Mesenchymal stem cell (in vitro differentiated cells and primary cell): ENCODE results near the gene KANK2.
A peak's percentile ranks its signal among the peaks of the same experiment; 100 is the strongest.

Experiments
- DNase-seq: peaks from one replicate; pipeline ENCODE4 v3.0.0-alpha.2; 2013
- H2AFZ ChIP-seq: one replicate; pipeline ENCODE4 v1.6.1; 2013; ENCODE audit warnings: low read depth, mild to moderate bottlenecking, control low read depth, inconsistent platforms, low read length, moderate library complexity
- H2AK5ac ChIP-seq: 2 replicates; pipeline ENCODE4 v1.6.1; 2013; ENCODE audit warnings: low read length, moderate library complexity, mild to moderate bottlenecking, inconsistent platforms; ENCODE audit not compliant: severe bottlenecking
- H2BK120ac ChIP-seq: one replicate; pipeline ENCODE4 v1.6.1; 2013; ENCODE audit warnings: low read depth, mild to moderate bottlenecking, inconsistent platforms, low read length, moderate library complexity
- H2BK12ac ChIP-seq, 2 experiments: one replicate each; pipeline ENCODE4 v1.6.1; 2013; ENCODE audit warnings: inconsistent platforms in 2 of 2, low read length in 2 of 2, mild to moderate bottlenecking in 2 of 2, moderate library complexity in 2 of 2, control low read depth in 1 of 2
- H2BK15ac ChIP-seq: one replicate; pipeline ENCODE4 v1.6.1; 2013; ENCODE audit warnings: mild to moderate bottlenecking, low read depth, inconsistent platforms; ENCODE audit not compliant: poor library complexity, severe bottlenecking
- H2BK5ac ChIP-seq: 2 replicates; pipeline ENCODE4 v1.6.1; 2013; ENCODE audit warnings: low read depth, mild to moderate bottlenecking, low read length, control low read depth, inconsistent platforms; ENCODE audit not compliant: poor library complexity, severe bottlenecking
- H3K14ac ChIP-seq, 2 experiments: one replicate each; pipeline ENCODE4 v1.6.1; 2013; ENCODE audit warnings: inconsistent platforms in 2 of 2, low read length in 2 of 2, control low read depth in 1 of 2, mild to moderate bottlenecking in 1 of 2, moderate library complexity in 1 of 2
- H3K18ac ChIP-seq, 2 experiments: one replicate each; pipeline ENCODE4 v1.6.1; 2013; ENCODE audit warnings: inconsistent platforms in 2 of 2, low read length in 2 of 2, control low read depth in 1 of 2, low read depth in 1 of 2, mild to moderate bottlenecking in 1 of 2
- H3K23ac ChIP-seq, 2 experiments: one replicate each; pipeline ENCODE4 v1.6.1; 2013; ENCODE audit warnings: inconsistent platforms in 2 of 2, low read length in 2 of 2, mild to moderate bottlenecking in 2 of 2, moderate library complexity in 2 of 2, control low read depth in 1 of 2
- H3K27ac ChIP-seq: 2 replicates; pipeline ENCODE4 v1.5.1; 2013; ENCODE audit warnings: mild to moderate bottlenecking, moderate library complexity, low read length, control low read depth, inconsistent platforms; ENCODE audit not compliant: poor library complexity, severe bottlenecking
- H3K27me3 ChIP-seq, 2 experiments: 2 replicates each; pipeline versions ENCODE4 v1.6.1 to v1.7.0; 2013; ENCODE audit warnings: low read length in 2 of 2, mild to moderate bottlenecking in 2 of 2, moderate library complexity in 2 of 2, control low read depth in 1 of 2, inconsistent platforms in 1 of 2; ENCODE audit not compliant: control insufficient read depth in 1 of 2, insufficient read depth in 1 of 2
- H3K36me3 ChIP-seq, 2 experiments: 2 replicates each; pipeline versions ENCODE4 v1.6.1 to v1.7.0; 2013; ENCODE audit warnings: low read length in 2 of 2, control low read depth in 1 of 2, inconsistent platforms in 1 of 2, low read depth in 1 of 2, mild to moderate bottlenecking in 1 of 2; ENCODE audit not compliant: insufficient read depth in 2 of 2, control insufficient read depth in 1 of 2
- H3K4ac ChIP-seq, 2 experiments: one replicate each; pipeline ENCODE4 v1.6.1; 2013; ENCODE audit warnings: inconsistent platforms in 2 of 2, low read length in 2 of 2, mild to moderate bottlenecking in 2 of 2, moderate library complexity in 2 of 2, control low read depth in 1 of 2, low read depth in 1 of 2
- H3K4me1 ChIP-seq: 2 replicates; pipeline ENCODE4 v1.6.1; 2013; ENCODE audit warnings: low read depth, low read length, control low read depth; ENCODE audit not compliant: control insufficient read depth, insufficient read depth
- H3K4me2 ChIP-seq: 2 replicates; pipeline ENCODE4 v1.6.1; 2013; ENCODE audit warnings: low read length, mild to moderate bottlenecking, inconsistent platforms; ENCODE audit not compliant: poor library complexity, severe bottlenecking
- H3K4me3 ChIP-seq, 2 experiments: 2 replicates each; pipeline versions ENCODE4 v1.5.1 to v1.7.0; 2013; ENCODE audit warnings: low read length in 2 of 2, mild to moderate bottlenecking in 2 of 2, control low read depth in 1 of 2, low read depth in 1 of 2; ENCODE audit not compliant: insufficient read depth in 1 of 2
- H3K79me1 ChIP-seq: replicated peaks from 2 replicates; pipeline ENCODE4 v1.6.1; 2013; ENCODE audit warnings: mild to moderate bottlenecking, control low read depth, low read length, inconsistent platforms; ENCODE audit not compliant: poor library complexity, severe bottlenecking
- H3K9ac ChIP-seq: 2 replicates; pipeline ENCODE4 v1.7.0; 2013; ENCODE audit warnings: mild to moderate bottlenecking, low read length, moderate library complexity
- H3K9me3 ChIP-seq: 2 replicates; pipeline ENCODE4 v1.7.0; 2013; ENCODE audit warnings: mild to moderate bottlenecking, low read length; ENCODE audit not compliant: control insufficient read depth
- H4K8ac ChIP-seq: one replicate; pipeline ENCODE4 v1.6.1; 2013; ENCODE audit warnings: inconsistent platforms, mild to moderate bottlenecking, low read length, moderate library complexity
- H4K91ac ChIP-seq: one replicate; pipeline ENCODE4 v1.6.1; 2013; ENCODE audit warnings: mild to moderate bottlenecking, low read length, inconsistent platforms
- WGBS: methylation state at CpG from one replicate; pipeline ENCODE4 v1.1.7; 2013; ENCODE audit warnings: mixed read lengths; 5-methylcytosine and 5-hydroxymethylcytosine counted together

KANK2 gene

GRCh38 chr19:11224429-11224828 lies 27.1 kb upstream of the KANK2 start:
- Histone ChIP-seq H3K14ac (no peak overlapping the region), H3K23ac (no peak overlapping the region), H4K91ac (no peak overlapping the region), H3K79me1 (no peaks in the 10 kb centered on the region), H3K27me3 (no peaks in the 10 kb centered on the region), H2AFZ (no peak overlapping the region), H2AK5ac (no peak overlapping the region), H3K4me1 (no peaks in the 10 kb centered on the region), H3K4me2 (no peak overlapping the region), H3K9ac (no peak overlapping the region), H2BK5ac (no peak overlapping the region), H3K27ac (no peak overlapping the region), H3K36me3 (peaks cover 46 to 51% of the 10 kb centered on the region in 2 experiments), H3K4me3 (no peak overlapping the region), H4K8ac (no peak overlapping the region), H3K9me3 (peaks cover 27% of the 10 kb centered on the region), H3K18ac (no peak overlapping the region), H2BK15ac (no peak overlapping the region), H2BK120ac (no peak overlapping the region), H3K4ac (no peak overlapping the region), H2BK12ac (peak overlapping the region in 1 of 2 experiments; percentile 25)
- WGBS: 96% methylated on average over 5 of the region's 7 CpGs
- no peak for DNase-seq

GRCh38 chr19:11223200-11223599 lies 25.9 kb upstream of the KANK2 start:
- Histone ChIP-seq H2AFZ (no peak overlapping the region), H2BK5ac (no peak overlapping the region), H3K27ac (no peak overlapping the region), H3K18ac (no peak overlapping the region), H2BK120ac (no peak overlapping the region), H3K4me2 (no peak overlapping the region), H3K23ac (no peak overlapping the region), H3K9me3 (peaks cover 27% of the 10 kb centered on the region), H3K4me3 (no peak overlapping the region), H2BK15ac (no peak overlapping the region), H3K27me3 (no peaks in the 10 kb centered on the region), H3K79me1 (no peaks in the 10 kb centered on the region), H3K4ac (no peak overlapping the region), H2BK12ac (no peak overlapping the region), H3K9ac (no peak overlapping the region), H4K8ac (no peak overlapping the region), H3K14ac (no peak overlapping the region), H3K4me1 (no peaks in the 10 kb centered on the region), H3K36me3 (peaks cover 46 to 50% of the 10 kb centered on the region in 2 experiments), H4K91ac (no peak overlapping the region), H2AK5ac (no peak overlapping the region)
- no peak for DNase-seq
- no CpG with 5 or more reads among the region's 3 CpGs for WGBS

- Histone ChIP-seq H3K9ac (no peak overlapping the region), H3K23ac (no peak overlapping the region), H3K79me1 (no peaks in the 10 kb centered on the region), H3K9me3 (peaks cover 27% of the 10 kb centered on the region), H3K27ac (no peak overlapping the region), H4K91ac (no peak overlapping the region), H2BK15ac (no peak overlapping the region), H2BK5ac (no peak overlapping the region), H3K14ac (no peak overlapping the region), H2AK5ac (no peak overlapping the region), H3K4me2 (no peak overlapping the region), H2BK120ac (no peak overlapping the region), H2BK12ac (no peak overlapping the region), H2AFZ (no peak overlapping the region), H3K27me3 (no peaks in the 10 kb centered on the region), H3K18ac (no peak overlapping the region), H4K8ac (no peak overlapping the region), H3K4me3 (peak overlapping the region in 1 of 2 experiments; percentile 47), H3K4me1 (no peaks in the 10 kb centered on the region), H3K4ac (no peak overlapping the region), H3K36me3 (peaks cover 45 to 51% of the 10 kb centered on the region in 2 experiments)
- no peak for DNase-seq
- WGBS: 97% methylated on average over 3 of the region's 3 CpGs
Measured at GRCh38 chr19:11221082-11221598, 23.8 kb upstream of the KANK2 start.

- H2AK5ac ChIP-seq: no peak overlapping the region
- no peak overlapping the region for H2BK12ac ChIP-seq
- no peak overlapping the region for H2BK5ac ChIP-seq
- H3K27me3 ChIP-seq: no peaks in the 10 kb centered on the region
- DNase-seq: no peak
- H3K9me3 ChIP-seq: no peaks in the 10 kb centered on the region
- H3K18ac ChIP-seq: no peak overlapping the region
- H4K8ac ChIP-seq: no peak overlapping the region
- no peak overlapping the region for H3K23ac ChIP-seq
- WGBS: 93% methylated on average over 6 of the region's 6 CpGs
- no peak overlapping the region for H4K91ac ChIP-seq
- H2AFZ ChIP-seq: no peak overlapping the region
- H3K4me1 ChIP-seq: no peaks in the 10 kb centered on the region
- H3K14ac ChIP-seq: no peak overlapping the region
- no peak overlapping the region for H2BK15ac ChIP-seq
- H2BK120ac ChIP-seq: no peak overlapping the region
- no peak overlapping the region for H3K4me3 ChIP-seq
- no peak overlapping the region for H3K4ac ChIP-seq
- H3K9ac ChIP-seq: no peak overlapping the region
- H3K27ac ChIP-seq: no peak overlapping the region
- H3K4me2 ChIP-seq: no peak overlapping the region
- no peaks in the 10 kb centered on the region for H3K79me1 ChIP-seq
- H3K36me3 ChIP-seq: peaks cover 35 to 73% of the 10 kb centered on the region in 2 experiments
Measured at GRCh38 chr19:11214387-11214786, 17.0 kb upstream of the KANK2 start.
